ENCODE results near the gene OCRL.
"Not testable (repeated sequence)": the region's sequence is repeated elsewhere in the genome, so short reads cannot be mapped to it uniquely, and the experiment has no call there.

OCRL gene

DNA sequence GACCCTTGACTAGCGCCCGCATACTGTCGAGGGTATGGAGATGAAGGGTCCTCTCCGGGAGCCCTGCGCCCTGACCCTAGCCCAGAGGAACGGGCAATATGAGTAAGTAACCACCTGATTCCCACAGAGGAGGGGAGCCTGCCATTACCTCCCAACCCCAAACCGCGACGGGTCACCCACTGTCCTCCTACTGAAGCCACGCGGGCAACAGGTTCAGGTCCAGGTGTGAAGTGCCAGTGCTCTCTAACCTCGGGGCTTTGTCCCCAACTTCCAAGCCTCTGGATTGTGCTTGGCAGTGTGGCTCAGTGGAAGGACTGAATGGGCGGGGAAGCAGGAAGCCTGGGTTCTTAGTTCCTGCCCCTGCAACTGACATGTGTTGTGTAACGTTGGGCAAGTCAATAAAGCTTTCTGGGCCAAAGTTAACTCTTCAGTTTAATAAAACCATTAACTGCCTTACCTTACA lies 694 bp downstream of the OCRL start:
- DNase-seq = peak; percentile 1

- DNase-seq = no peak
These were observed 4.7 kb downstream of the OCRL start for GRCh38 chrX:129544780-129545179.

DNA sequence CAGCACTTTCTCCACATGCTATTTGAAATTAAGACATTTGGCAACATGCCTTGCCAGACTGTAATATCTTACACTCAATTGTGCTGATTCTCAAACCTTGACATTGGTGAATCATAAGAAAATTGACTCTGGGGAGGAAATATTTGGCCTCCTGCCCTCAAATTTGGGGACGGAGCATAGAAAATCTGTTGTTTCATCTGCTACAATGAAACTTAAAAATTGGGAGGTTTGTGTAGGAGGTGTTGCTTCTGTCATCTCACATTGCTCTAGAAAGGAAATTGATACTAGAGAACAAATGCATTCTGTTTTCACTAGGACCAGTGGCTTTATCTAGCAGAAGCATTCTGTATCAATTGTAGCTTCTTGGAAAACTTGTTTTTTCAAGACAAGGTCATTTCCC lies 5.3 kb downstream of the OCRL start:
- no peak for DNase-seq

DNA sequence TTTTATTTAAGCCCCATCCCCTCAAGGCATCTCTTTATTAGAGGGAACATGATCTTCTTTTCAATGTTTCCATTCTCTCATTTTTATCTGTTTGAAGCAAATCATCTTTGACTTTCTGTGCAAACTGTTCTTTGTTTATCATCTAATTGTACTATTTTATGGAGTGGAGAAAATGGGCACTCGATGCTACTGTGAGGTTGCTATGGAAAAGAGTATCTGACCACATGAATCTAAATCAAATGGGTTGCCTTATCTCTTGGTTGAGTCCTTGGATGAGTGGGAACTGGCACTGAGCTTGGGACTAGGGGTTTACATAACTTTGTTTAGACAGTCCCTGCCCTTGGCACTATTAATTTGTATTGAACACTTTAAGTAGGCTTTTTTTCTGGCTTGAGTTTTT lies 9.1 kb downstream of the OCRL start:
- DNase-seq = no peak

- no peak for DNase-seq
These were observed 13.7 kb downstream of the OCRL start for GRCh38 chrX:129553619-129554288.

DNA sequence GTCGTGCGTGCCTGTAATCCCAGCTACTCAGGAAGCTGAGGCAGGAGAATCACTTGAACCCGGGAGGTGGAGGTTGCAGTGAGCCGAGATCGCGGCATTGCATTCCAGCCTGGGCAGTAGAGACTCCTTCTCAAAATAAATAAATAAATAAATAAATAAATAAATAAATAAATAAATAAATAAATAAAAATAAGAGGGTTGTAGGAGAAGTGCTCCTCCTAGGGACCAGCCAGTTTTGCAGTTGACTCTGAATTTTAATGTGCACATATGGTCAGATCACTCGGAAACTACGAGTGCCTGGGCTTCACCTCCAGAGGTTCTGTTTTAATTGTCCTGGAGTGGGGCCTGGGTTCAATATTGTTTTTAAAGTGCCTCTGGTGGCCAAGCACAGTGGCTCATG lies 14.8 kb downstream of the OCRL start:
- not testable (repeated sequence) for DNase-seq

- DNase-seq = no peak
These were observed 16.8 kb downstream of the OCRL start for GRCh38 chrX:129556806-129557315.

GRCh38 chrX:129557844-129558480 lies 17.9 kb downstream of the OCRL start:
- DNase-seq = no peak

GRCh38 chrX:129559783-129560182 lies 19.7 kb downstream of the OCRL start:
- DNase-seq = no peak

- no peak for DNase-seq
These were observed 21.4 kb downstream of the OCRL start for GRCh38 chrX:129561453-129561852.

GRCh38 chrX:129564345-129564744 lies 24.3 kb downstream of the OCRL start:
- not testable (repeated sequence) for DNase-seq

- DNase-seq = no peak
These were observed 25.1 kb downstream of the OCRL start for GRCh38 chrX:129565046-129565650.

DNA sequence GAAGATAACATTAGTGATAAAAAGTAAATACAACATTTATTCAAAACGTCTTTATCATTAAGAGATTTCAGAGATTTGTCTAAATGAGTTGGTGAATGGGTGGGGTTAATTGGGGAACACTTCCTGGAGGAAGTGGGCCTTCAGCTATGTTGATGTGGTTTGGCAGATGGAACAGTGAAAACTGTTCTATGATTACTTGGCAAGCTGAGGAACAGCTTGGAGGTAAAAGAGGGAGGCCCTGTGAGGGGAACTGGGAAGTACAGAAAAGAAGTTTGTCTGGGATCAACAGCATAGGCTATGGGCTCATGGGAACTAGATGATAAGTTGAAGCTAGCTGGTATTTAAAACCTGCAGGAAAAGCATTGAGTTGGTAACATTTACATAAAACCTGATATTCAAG lies 26.0 kb downstream of the OCRL start:
- DNase-seq = no peak

GRCh38 chrX:129568349-129568748 lies 28.3 kb downstream of the OCRL start:
- no peak for DNase-seq

DNA sequence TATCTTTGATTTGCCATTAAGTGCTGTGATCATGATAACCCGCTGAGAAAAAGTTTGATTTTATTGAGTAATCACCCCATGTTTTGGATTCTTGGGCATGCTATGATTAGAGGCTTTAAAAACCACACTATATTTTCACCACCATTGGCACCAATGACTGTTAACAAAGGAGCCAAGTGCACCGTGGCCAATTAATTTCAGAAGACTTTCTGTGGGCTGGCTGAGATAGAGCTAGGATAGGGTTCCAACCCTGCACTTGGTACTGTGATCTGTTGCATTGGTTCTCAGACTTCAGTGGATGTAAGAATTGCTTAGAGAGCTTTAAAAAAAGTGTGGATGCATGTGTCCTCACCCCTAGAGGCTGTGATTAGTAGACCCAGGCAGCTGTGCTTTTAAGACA lies 32.4 kb downstream of the OCRL start:
- DNase-seq = no peak

DNA sequence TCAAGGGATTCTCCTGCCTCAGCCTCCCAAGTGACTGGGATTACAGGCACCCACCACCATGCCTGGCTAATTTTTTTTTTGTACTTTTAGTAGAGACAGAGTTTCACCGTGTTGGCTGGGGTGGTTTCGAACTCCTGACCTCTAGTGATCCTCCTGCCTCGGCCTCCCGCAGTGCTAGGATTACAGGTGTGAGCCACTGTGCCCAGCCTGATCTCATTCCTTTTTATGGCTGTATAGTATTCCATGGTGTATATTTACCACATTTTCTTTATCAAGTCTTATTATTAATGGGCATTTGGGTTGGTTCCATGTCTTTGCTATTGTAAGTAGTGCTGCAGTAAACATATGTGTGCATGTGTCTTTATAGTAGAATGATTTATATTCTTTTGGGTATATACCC lies 33.6 kb downstream of the OCRL start:
- DNase-seq = not testable (repeated sequence)

GRCh38 chrX:129574214-129574613 lies 34.2 kb downstream of the OCRL start:
- no peak for DNase-seq

- DNase-seq = no peak
These were observed 36.5 kb downstream of the OCRL start for GRCh38 chrX:129576539-129576938.

- no peak for DNase-seq
These were observed 37.4 kb downstream of the OCRL start for GRCh38 chrX:129577473-129577872.

- DNase-seq = no peak
These were observed 37.8 kb downstream of the OCRL start for GRCh38 chrX:129577877-129578276.

GRCh38 chrX:129581904-129582303 lies 41.8 kb downstream of the OCRL start:
- DNase-seq = no peak

- DNase-seq = no peak
These were observed 45.1 kb downstream of the OCRL start for GRCh38 chrX:129585167-129585566.

- no peak for DNase-seq
These were observed 45.6 kb downstream of the OCRL start for GRCh38 chrX:129585691-129586090.

- no peak for DNase-seq
These were observed 46.4 kb downstream of the OCRL start for GRCh38 chrX:129586446-129586845.

Data from NCI-H510A treated with DMSO at 0.1 percent for 48 hours (cell line).